ENCODE data around the gene MC1R. TPM values are rescaled to one million over a fixed set of nuclear protein-coding genes. Genes with fewer than 3 reads are reported as not detected.
"Not testable (repeated sequence)": the region's sequence is repeated elsewhere in the genome, so short reads cannot be mapped to it uniquely, and the experiment has no call there.

MC1R gene
- 1 to 10 TPM; 1.2 to 2.0 TPM for total RNA-seq

DNA sequence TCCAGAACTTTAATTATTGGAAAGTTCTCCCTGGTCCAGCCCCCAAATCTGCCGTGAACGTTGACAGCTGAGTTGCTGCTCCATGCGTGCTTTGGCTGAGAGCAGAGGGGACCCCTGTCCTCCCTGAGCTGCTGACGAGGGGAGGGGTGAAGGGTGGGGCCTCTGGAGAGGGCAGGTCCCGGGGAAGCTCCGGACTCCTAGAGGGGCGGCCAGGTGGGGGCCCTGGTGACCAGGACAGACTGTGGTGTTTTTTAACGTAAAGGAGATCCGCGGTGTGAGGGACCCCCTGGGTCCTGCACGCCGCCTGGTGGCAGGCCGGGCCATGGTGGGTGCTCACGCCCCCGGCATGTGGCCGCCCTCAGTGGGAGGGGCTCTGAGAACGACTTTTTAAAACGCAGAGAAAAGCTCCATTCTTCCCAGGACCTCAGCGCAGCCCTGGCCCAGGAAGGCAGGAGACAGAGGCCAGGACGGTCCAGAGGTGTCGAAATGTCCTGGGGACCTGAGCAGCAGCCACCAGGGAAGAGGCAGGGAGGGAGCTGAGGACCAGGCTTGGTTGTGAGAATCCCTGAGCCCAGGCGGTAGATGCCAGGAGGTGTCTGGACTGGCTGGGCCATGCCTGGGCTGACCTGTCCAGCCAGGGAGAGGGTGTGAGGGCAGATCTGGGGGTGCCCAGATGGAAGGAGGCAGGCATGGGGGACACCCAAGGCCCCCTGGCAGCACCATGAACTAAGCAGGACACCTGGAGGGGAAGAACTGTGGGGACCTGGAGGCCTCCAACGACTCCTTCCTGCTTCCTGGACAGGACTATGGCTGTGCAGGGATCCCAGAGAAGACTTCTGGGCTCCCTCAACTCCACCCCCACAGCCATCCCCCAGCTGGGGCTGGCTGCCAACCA, at the start of gene MC1R:
MC1R (plus strand) TSS at position 410 of the 895 bp plus-strand sequence; CDS start at position 807, 397 bp downstream.
- peaks cover 43% of the 10 kb centered on the region for H3K4me1 Mint-ChIP-seq
- peaks cover 25% of the 10 kb centered on the region for H3K27me3 Mint-ChIP-seq
- ATAC-seq (peak; percentile 10), DNase-seq (peak; percentile 50)
- no peak within 1 kb of the TSS for H3K27ac Mint-ChIP-seq
- no peaks in the 10 kb centered on the region for H3K9me3 Mint-ChIP-seq (ENCODE audit: low read depth)
- intact Hi-C loops (cut with DNase I, micrococcal nuclease): loop anchor here (2.0 to 5.0 kb wide), 2 partner anchors 196 to 218 kb away; partner anchors contain the start of genes VPS9D1 (in 2 of the 2), ZNF276 (in 2 of the 2) and SPATA2L (in 1 of the 2)
- ChIA-PET POLR2A (no interaction called here), CTCF (interaction anchor here (0.7 to 1.6 kb wide), 5 partner anchors 9 to 219 kb away, joined by 3 to 9 read pairs (median 4); partner anchors contain the start of gene TCF25)
- peak within 1 kb of the TSS; percentile 50 for H3K4me3 Mint-ChIP-seq
- peaks cover 10% of the 10 kb centered on the region for H3K36me3 Mint-ChIP-seq (ENCODE audit: low read depth)

DNA sequence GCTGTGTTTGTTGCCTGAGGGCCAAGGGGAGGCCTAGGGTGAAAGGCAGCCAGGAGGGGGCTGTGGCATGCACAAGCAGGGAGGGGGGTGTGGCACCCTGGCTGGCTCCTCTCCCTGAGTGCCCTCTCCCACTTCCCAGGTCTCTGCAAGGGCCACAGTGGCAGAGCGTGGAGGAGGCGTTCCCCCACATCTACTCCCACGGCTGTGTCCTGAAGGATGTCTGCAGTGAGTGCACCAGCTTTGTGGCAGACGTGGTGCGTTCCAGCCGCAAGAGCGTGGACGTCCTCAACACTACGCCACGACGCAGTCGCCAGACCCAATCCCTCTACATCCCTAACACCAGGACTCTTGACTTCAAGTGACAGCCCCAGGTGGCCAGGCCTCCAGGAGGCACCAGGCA, 48.8 kb upstream of the MC1R start:
- Mint-ChIP-seq H3K27me3 (no peaks in the 10 kb centered on the region), H3K9me3 (ENCODE audit: low read depth) (peaks cover 5% of the 10 kb centered on the region), H3K36me3 (ENCODE audit: low read depth) (peaks cover 13% of the 10 kb centered on the region), H3K4me1 (peaks cover 12% of the 10 kb centered on the region), H3K4me3 (no peak overlapping the region), H3K27ac (no peak overlapping the region)
- no peak for ATAC-seq
- ChIA-PET CTCF (interaction anchor here (2.4 kb wide), 1 partner anchor 9 kb away, joined by 10 read pairs; no protein-coding TSS in a partner anchor), POLR2A (no interaction called here)
- DNase-seq: no peak
- intact Hi-C loops (cut with DNase I, micrococcal nuclease): loop anchor here in 1 of 2 experiments (5.0 kb wide), 3 partner anchors 1013 to 1418 kb away; partner anchors contain the start of genes CDT1, GALNS, TRAPPC2L and ZFPM1

DNA sequence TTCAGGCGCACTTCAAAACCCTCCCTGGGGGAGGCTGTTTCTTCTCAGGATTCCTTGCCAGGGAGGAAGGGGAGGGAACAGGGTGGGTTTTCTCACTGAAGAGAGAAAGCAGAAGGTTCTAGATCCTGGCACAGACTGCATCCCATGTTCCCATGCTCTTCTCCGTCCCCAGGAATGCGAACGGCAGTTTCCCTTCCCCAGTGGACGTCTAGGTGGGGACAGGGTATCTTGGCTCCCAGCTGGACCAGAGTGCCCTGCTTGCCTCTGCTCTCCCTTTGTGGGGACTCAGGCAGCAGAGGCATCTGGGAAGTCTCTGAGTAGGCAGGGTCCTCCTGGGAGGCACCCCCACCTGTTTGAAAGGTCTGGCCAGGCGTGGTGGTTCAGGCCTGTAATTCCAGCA, 48.2 kb upstream of the MC1R start:
- no peaks in the 10 kb centered on the region for H3K27me3 Mint-ChIP-seq

DNA sequence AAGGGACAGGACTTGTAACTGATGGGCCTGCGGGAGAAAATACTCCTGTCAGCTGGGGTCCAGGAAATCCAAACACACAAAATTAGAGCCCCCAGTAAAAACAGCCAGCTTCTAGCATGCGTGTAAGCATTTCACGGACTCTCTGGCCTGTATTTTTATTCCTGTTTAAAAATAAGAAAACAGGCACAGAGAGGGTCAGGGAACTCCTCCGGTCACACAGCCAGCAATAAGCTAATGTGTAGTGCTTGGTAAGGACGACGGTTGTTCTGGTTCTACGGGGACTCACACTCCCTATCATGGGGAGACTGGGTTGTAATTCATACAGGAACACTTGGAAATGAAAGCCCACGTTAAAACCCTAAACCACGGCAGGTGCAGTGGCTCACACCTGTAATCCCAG, 46.8 kb upstream of the MC1R start:
- peaks cover 7% of the 10 kb centered on the region for H3K9me3 Mint-ChIP-seq (ENCODE audit: low read depth)
- H3K36me3 Mint-ChIP-seq (ENCODE audit: low read depth): peaks cover 22% of the 10 kb centered on the region
- intact Hi-C loops (cut with DNase I, micrococcal nuclease): loop anchor here in 1 of 2 experiments (2.0 to 5.0 kb wide), 4 partner anchors 1015 to 1420 kb away; partner anchors contain the start of genes CDT1, GALNS, TRAPPC2L and ZC3H18
- peak overlapping the region; percentile 87 for H3K4me3 Mint-ChIP-seq
- CTCF ChIA-PET: interaction anchor here (0.8 to 2.4 kb wide), 2 partner anchors 11 to 12 kb away, joined by 4 to 10 read pairs; no protein-coding TSS in a partner anchor
- no peaks in the 10 kb centered on the region for H3K27me3 Mint-ChIP-seq
- H3K27ac Mint-ChIP-seq: peak overlapping the region; percentile 90
- no peak for ATAC-seq
- POLR2A ChIA-PET: interaction anchor here (0.9 kb wide), 1 partner anchor 172 kb away, joined by 4 read pairs; no protein-coding TSS in a partner anchor
- DNase-seq: no peak
- H3K4me1 Mint-ChIP-seq: peaks cover 14% of the 10 kb centered on the region

More for the DNA sequence above, 48.2 kb upstream of the MC1R start:
- H3K36me3 Mint-ChIP-seq (ENCODE audit: low read depth): peaks cover 18% of the 10 kb centered on the region
- intact Hi-C loops (cut with DNase I, micrococcal nuclease): loop anchor here in 1 of 2 experiments (5.0 kb wide), 3 partner anchors 1013 to 1418 kb away; partner anchors contain the start of genes CDT1, GALNS, TRAPPC2L and ZFPM1
- H3K9me3 Mint-ChIP-seq (ENCODE audit: low read depth): peaks cover 7% of the 10 kb centered on the region
- H3K27ac Mint-ChIP-seq: no peak overlapping the region
- H3K4me1 Mint-ChIP-seq: peaks cover 14% of the 10 kb centered on the region
- ChIA-PET CTCF (interaction anchor here (2.4 kb wide), 1 partner anchor 9 kb away, joined by 10 read pairs; no protein-coding TSS in a partner anchor), POLR2A (interaction anchor here (0.6 kb wide), 1 partner anchor 58 kb away, joined by 5 read pairs; no protein-coding TSS in a partner anchor)
- H3K4me3 Mint-ChIP-seq: no peak overlapping the region
- DNase-seq: no peak
- no peak for ATAC-seq

DNA sequence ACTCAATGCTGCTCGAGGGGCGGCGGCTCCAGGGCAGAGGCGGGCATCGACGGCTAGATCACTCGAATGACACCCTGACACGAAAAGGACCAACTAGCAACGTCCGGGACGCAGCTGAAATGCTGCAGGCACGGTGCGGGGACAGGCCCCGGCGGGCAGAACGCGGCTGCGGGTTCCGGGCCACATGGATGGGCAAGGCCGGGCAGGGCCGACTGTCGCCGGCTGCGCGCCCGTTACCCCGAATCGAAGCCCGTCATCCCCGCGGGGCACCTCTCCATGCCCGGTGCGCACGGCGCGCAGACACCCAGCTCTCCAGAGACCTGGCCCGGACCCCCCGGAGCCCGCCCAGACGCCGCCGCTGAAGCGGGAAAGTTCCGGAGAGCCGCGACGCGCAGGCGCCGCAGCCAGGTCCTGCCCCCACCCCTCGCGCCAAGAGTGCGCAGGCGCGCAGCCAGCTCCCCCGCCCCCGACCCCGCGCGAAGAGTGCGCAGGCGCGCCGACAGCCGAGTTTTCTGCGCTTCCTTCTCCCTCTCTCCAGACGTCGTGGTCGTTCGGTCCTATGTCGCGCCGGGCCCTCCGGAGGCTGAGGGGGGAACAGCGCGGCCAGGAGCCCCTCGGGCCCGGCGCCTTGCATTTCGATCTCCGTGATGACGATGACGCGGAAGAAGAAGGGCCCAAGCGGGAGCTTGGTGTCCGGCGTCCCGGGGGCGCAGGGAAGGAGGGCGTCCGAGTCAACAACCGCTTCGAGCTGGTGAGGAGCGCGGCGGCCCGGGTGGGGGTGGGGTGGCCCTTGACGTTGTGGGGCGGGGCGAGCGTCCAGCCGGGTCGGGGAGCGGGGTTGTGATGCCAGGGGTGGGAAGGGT, 45.3 kb upstream of the MC1R start, which contains the start of gene TCF25:
TCF25 (plus strand) TSS at position 484 of the 863 bp plus-strand sequence; CDS start at position 560, 76 bp downstream.
- intact Hi-C loops (cut with DNase I, micrococcal nuclease): loop anchor here (1.0 to 5.0 kb wide), 14 partner anchors 45 to 1421 kb away; partner anchors contain the start of genes ANKRD11 (in 1 of the 2), CDT1 (in 1 of the 2), CHMP1A (in 1 of the 2) and FANCA (in 1 of the 2)

DNA sequence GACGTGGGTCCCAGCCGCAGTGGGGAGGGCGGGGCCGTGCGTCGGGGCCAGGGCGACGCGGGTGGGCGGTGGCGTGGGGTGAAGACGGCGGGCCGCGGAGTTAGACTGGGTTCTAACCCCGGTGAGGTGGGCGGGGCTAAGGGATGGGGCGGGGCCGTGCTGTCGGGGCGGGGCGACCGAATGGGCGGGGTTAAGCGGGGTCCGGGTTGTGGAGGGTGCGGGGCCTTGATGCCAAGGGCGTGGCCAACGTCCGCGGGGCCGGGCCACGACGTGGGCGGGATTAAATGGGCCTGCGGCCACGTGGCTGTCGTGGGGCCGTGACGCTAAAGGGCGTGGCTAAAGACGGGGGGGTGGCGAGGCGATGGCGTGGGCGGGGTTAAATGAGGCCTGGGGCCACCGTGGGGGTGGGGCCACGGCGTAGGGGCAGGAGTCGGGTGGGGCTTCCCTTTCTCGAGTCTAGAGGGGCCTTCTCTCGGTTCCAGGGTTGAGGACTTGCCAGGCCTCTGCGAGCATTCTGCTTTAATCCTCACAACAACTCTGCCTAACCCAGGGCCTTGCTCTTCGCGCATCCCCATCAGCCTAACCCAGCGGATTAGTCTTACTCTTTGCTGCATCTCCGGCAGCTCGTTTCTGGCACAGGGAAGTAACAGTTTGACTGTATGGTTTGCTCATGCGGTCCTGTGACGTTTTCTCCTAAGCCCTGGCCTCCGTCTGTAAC, 44.5 kb upstream of the MC1R start:
- POLR2A ChIA-PET: interaction anchor here (0.6 to 1.3 kb wide), 3 partner anchors 13 to 216 kb away, joined by 3 to 4 read pairs (median 4); partner anchors contain the start of genes CHMP1A and SPATA33
- peak; percentile 78 for ATAC-seq
- intact Hi-C loops (cut with DNase I, micrococcal nuclease): loop anchor here (1.0 to 5.0 kb wide), 21 partner anchors 46 to 1422 kb away; partner anchors contain the start of genes DEF8 (in 2 of the 2), ANKRD11 (in 1 of the 2), CDK10 (in 1 of the 2) and CDT1 (in 1 of the 2)
- CTCF ChIA-PET: interaction anchor here (0.7 to 3.7 kb wide), 5 partner anchors 11 to 174 kb away, joined by 3 to 16 read pairs (median 3); no protein-coding TSS in a partner anchor
- Mint-ChIP-seq H3K27me3 (no peaks in the 10 kb centered on the region), H3K9me3 (ENCODE audit: low read depth) (peaks cover 2% of the 10 kb centered on the region), H3K36me3 (ENCODE audit: low read depth) (peaks cover 30% of the 10 kb centered on the region), H3K4me1 (peaks cover 14% of the 10 kb centered on the region), H3K27ac (peak overlapping the region; percentile 95), H3K4me3 (peak overlapping the region; percentile 87)
- DNase-seq: peak; percentile 99

More for the DNA sequence above, 45.3 kb upstream of the MC1R start, which contains the start of gene TCF25:
- H3K4me1 Mint-ChIP-seq: peaks cover 14% of the 10 kb centered on the region
- DNase-seq (peak; percentile 93), ATAC-seq (peak; percentile 50)
- H3K9me3 Mint-ChIP-seq (ENCODE audit: low read depth): peaks cover 2% of the 10 kb centered on the region
- peak within 1 kb of the TSS; percentile 87 for H3K4me3 Mint-ChIP-seq
- ChIA-PET POLR2A (interaction anchor here (0.6 to 1.4 kb wide), 5 partner anchors 8 to 216 kb away, joined by 3 to 6 read pairs (median 3); partner anchors contain the start of genes CHMP1A, FANCA and SPATA33), CTCF (interaction anchor here (0.7 to 3.7 kb wide), 6 partner anchors 10 to 173 kb away, joined by 3 to 16 read pairs (median 4); partner anchors contain the start of gene MC1R)
- no peaks in the 10 kb centered on the region for H3K27me3 Mint-ChIP-seq
- H3K36me3 Mint-ChIP-seq (ENCODE audit: low read depth): peaks cover 24% of the 10 kb centered on the region
- H3K27ac Mint-ChIP-seq: peak within 1 kb of the TSS; percentile 95

DNA sequence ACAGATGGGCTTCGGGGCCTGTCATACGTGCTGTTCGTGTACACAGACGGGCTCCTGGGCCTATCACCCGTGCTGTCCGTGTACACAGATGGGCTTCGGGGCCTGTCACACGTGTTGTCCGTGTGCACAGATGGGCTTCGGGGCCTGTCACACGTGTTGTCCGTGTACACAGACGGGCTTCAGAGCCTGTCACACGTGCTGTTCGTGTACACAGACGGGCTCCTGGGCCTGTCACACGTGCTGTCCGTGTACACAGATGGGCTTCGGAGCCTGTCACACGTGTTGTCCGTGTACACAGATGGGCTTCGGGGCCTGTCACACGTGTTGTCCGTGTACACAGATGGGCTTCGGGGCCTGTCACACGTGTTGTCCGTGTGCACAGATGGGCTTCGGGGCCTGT, 39.5 kb upstream of the MC1R start:
- H3K27ac Mint-ChIP-seq; DNase-seq; H3K9me3 Mint-ChIP-seq (ENCODE audit: low read depth); POLR2A ChIA-PET; intact Hi-C loops (cut with DNase I, micrococcal nuclease); H3K27me3 Mint-ChIP-seq; ATAC-seq; CTCF ChIA-PET; H3K4me3 Mint-ChIP-seq: not testable (repeated sequence)
- Mint-ChIP-seq H3K4me1 (peaks cover 11% of the 10 kb centered on the region), H3K36me3 (ENCODE audit: low read depth) (peaks cover 50% of the 10 kb centered on the region)

DNA sequence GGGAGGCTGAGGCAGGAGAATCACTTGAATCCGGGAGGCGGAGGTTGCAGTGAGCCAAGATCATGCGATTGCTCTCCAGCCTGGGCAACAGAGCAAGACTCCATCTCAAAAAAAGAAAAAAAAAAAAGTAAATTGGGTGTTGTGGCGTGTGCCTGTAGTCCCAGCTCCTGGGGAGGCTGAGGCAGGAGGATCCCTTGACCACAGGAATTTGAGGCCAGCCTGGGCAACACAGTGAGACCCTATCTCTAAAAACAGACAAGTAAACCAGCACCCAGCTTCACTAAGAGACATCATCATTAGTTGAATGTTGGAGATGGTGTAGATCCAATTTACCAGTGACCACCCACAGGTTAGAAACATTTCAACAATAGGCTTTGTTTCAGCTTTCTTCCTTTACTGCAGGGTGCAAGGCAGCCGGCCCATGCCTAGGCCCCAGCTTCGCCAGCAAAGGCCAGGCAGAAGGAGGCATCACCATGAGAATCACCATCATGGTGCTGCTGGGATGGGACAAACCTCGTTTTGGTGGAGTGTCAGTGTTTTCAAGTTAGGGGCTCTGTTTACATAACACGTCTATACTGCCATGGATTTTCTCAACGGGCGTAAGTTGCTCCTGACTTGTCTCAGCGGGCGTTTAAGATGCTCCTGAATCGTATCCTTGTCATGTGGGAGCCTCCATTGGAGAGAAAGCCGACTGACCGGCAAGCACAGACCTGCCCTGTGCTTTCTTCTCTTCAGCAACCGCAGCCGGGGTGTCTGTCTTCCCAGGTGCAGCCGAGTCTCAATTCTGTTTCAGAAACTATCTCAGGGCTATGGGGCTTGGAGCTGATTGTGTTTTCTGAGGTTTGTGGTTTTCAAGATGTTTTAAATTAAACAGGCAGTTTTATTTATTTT, 37.9 kb upstream of the MC1R start:
- ATAC-seq (no peak), DNase-seq (no peak)
- no peaks in the 10 kb centered on the region for H3K9me3 Mint-ChIP-seq (ENCODE audit: low read depth)
- CTCF ChIA-PET: interaction anchor here (0.6 kb wide), 1 partner anchor 29 kb away, joined by 3 read pairs; no protein-coding TSS in a partner anchor
- POLR2A ChIA-PET: interaction anchor here (0.6 to 0.8 kb wide), 2 partner anchors 8 to 415 kb away, joined by 3 read pairs; partner anchors contain the start of gene TCF25
- intact Hi-C loops (cut with DNase I, micrococcal nuclease): no loop called here
- no peak overlapping the region for H3K4me3 Mint-ChIP-seq
- H3K27ac Mint-ChIP-seq: no peak overlapping the region
- H3K4me1 Mint-ChIP-seq: no peaks in the 10 kb centered on the region
- no peaks in the 10 kb centered on the region for H3K27me3 Mint-ChIP-seq
- H3K36me3 Mint-ChIP-seq (ENCODE audit: low read depth): peaks cover 48% of the 10 kb centered on the region

DNA sequence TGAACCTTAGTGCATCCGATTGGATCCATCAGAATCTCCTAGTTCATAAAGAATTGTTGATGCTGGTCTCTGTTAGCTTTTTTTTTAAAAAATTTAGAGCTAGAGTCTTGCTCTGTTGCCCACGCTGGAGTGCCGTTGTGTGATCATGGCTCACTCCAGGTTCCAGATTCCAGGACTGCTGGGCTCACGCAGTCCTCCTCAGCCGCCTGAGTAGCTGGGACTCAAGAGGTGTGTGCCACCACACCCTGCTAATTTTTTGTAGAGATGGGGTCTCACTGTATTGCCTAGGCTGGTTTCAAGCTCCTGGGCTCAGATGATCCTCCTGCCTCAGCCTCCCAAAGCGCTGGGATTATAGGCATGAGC, 37.3 kb upstream of the MC1R start:
- Mint-ChIP-seq H3K4me1 (no peaks in the 10 kb centered on the region), H3K4me3 (no peak overlapping the region), H3K27me3 (no peaks in the 10 kb centered on the region), H3K36me3 (ENCODE audit: low read depth) (peaks cover 44% of the 10 kb centered on the region), H3K9me3 (ENCODE audit: low read depth) (no peaks in the 10 kb centered on the region), H3K27ac (no peak overlapping the region)
- DNase-seq (no peak), ATAC-seq (no peak)
- POLR2A ChIA-PET: interaction anchor here (0.8 kb wide), 1 partner anchor 8 kb away, joined by 3 read pairs; the partner anchor contains the start of gene TCF25
- intact Hi-C loops (cut with DNase I, micrococcal nuclease): no loop called here
- CTCF ChIA-PET: no interaction called here

Data from activated CD4-positive, alpha-beta T cell treated with anti-CD3 and anti-CD28 coated beads for 36 hours (primary cell).